Adipose tissue (tissue), 3 donors: ENCODE measurements around the gene RIMBP2. TPM values are rescaled to one million over a fixed set of nuclear protein-coding genes. Genes with fewer than 3 reads are reported as not detected.

Source experiments
- H3K27ac ChIP-seq: one replicate; pipeline ENCODE4 v1.5.1; 2013; ENCODE audit warnings: low read depth, low read length
- WGBS, 3 donors: extraction: QIAGEN DNeasy Blood & Tissue Kit; methylation state at CpG; one replicate each; pipeline ENCODE4 v1.1.7; 2013; 5-methylcytosine and 5-hydroxymethylcytosine counted together
- polyA plus RNA-seq, 3 donors: library from polyadenylated mRNA; stranded (reverse); fragments of 200-250 nt; gene quantifications; one replicate each; pipeline ENCODE4 v1.2.3, GENCODE V29; 2013
- donor health status: healthy with polysubstance abuse.
- donor health status: Bipolar disorder and iron deficiency.
- donor health status: healthy.

The RIMBP2 gene
- polyA plus RNA-seq, 3 donors, result 0.49 to 1.7 (median 1.1) TPM

DNA sequence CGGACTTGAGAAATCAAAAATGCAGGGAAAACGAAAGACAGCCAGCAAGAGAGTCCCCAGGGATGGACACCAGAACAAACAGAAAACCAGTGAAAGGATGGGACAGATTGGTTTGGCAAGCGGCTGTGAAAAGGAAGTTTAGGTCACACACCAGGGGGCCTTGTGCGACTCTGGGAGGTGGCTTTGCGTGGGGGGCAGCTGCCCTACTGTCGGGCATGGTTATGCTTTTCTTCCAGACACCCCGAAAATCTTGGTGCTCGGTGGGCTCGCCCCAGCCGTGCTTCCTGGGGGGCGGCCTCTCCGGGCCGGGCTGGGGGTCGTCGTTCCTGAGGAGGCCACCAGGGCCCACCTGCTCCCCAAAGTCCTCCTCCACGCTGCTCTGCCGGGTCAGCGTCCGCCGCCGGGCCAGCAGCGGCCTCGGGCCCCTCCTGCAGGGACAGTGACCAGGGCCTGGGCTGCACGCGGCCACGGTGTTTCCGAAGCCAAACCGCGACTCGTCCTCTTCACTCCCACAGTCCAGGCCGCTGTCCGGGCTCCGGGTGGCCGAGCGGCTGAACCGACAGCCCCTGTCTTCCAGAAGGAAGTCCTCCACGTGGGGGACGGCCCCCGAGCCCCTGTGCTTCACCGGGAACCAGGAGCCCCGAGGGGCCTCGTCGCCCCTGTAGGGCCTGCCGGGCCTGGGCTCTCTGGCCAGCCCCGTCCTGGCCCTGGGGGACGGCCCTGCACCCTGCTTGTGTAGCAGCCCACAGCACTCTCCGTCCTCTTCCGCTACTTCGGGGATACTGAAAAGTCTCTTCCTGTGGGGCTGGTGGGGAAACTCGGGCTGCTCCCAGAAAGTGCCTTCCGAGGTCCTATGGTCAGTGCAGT, 291.9 kb downstream of the RIMBP2 start:
- WGBS, 3 donors, result 83 to 85% (median 84%) methylated on average over 49 to 51 of the region's 51 CpGs
- no peak overlapping the region for H3K27ac ChIP-seq

DNA sequence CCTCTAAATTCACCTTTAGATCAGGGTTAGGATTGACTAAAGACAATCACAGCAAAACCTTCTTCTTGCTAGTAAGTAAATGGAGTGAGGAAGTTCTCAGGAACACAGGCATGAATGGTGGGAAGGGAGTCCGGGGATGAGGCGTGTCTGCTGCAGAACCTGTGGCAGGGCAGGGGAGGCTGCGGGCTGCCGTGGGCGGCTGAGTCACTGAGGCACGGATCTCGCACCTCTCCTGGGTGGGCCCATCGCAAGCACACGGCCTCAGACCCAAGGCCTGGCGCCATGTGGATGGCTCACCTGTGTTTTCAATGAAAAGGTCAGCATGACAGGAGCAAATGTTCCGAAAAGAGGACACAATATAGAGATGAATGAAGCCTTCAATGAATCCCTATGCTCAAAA, 293.0 kb downstream of the RIMBP2 start:
- no peak overlapping the region for H3K27ac ChIP-seq
- 79 to 88% (median 86%) methylated on average over 11 of the region's 11 CpGs for whole genome bisulfite sequencing, 3 donors

DNA sequence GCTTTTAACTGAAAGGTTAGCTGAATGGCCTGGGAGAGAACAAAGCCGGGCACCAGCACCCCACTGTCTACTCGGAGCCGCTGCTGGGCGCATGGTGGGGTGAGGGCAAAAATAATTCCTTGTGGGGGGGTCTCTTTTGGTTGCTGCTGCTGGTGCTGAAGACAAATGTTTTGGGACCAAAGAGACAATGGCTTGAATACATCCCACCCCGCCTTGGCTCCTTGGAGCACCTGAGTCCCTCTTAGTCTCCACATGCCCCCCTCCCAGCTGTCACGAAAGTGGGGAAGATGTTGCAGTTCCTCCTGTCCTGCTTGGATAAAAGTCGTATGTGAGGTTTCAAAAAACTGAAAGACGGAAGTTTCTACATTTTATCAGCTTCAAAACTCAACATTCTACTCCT, 293.4 kb downstream of the RIMBP2 start:
- WGBS, 3 donors, result 77 to 90% (median 85%) methylated on average over 8 of the region's 8 CpGs
- no peak overlapping the region for H3K27ac ChIP-seq

DNA sequence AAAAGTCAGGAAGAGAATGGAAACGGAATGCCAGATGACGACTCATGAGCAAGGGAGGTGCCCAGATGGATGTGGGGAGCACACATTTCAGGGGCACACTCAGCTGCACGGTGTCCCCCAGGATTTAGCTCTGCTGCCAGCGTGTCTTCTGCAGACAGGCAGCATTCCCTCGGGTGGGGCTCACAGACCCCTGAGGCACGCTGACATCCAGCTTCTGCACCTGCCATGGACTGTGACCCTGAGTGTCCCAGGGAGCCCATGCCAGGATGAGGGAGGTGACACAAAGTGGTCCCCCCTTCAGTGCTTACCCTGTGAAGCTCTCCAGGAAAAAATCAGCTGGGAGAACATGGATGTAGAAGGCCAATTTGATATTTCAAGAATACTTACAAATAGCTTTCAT, 294.2 kb downstream of the RIMBP2 start:
- H3K27ac ChIP-seq, result no peak overlapping the region
- 63 to 79% (median 72%) methylated on average over 6 of the region's 6 CpGs for WGBS, 3 donors

DNA sequence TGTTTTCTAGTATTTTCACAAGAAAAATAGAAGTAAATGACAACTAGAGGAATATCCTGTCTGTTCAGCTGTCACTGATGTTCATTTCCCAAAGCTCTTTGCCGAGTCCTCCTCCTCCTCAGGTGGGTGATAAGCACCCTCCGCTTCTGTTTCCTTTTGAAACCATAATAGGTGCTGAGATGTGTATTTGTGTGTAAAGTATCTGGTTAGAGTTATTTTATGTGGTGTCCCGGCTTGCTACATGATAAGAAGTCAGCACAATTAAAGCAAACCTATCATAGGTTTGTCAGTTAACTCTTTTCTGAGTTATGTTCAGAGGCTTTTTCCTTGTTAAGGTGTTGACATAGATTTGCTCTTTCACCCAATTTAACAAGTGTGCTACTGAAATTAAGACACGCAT, 296.0 kb downstream of the RIMBP2 start:
- H3K27ac ChIP-seq, result no peak overlapping the region
- 67 to 78% (median 73%) methylated on average over 4 of the region's 4 CpGs for WGBS, 3 donors

DNA sequence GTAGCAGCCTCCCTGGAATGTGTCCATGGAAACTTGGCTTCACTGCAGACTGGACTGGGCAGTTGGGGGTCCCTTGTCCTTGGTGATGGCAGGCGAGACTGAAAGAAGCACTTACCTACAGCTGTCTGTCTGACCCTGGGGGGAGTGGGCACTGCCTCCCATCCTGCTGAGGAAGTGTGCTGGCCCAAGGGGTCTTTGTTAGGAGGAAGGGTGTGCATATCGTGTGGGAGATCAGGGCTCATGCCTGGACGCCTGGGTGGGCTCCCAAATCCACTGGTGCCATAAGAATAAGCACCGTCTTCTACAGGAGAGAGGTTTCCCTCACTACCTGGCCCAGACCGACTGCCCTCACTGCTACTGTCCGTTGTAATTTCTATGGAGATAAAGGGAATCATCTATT, 297.0 kb downstream of the RIMBP2 start:
- H3K27ac ChIP-seq, result no peak overlapping the region
- 51 to 75% (median 66%) methylated on average over 6 of the region's 6 CpGs for WGBS, 3 donors

DNA sequence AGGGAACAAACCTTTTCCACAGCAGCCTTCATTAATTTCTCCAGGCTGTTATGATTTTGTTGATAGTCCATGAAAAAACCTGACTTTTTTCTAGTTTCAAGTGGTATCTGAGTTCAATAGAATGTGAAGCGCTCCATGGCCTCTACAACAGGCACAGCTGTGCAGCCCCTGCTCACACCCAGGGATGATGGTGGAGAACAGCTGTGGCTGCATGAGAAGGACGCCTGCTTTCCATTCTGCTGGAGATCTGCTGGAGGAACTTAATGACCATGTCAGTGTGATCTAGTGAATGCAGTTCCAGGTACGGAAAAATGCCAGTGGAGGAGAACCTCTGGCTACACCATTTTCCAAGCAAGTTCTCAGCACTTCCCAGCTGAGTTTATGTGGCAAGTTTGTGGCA, 297.8 kb downstream of the RIMBP2 start:
- H3K27ac ChIP-seq, result no peak overlapping the region
- WGBS, 3 donors, result 55 to 85% (median 72%) methylated on average over 3 of the region's 3 CpGs

DNA sequence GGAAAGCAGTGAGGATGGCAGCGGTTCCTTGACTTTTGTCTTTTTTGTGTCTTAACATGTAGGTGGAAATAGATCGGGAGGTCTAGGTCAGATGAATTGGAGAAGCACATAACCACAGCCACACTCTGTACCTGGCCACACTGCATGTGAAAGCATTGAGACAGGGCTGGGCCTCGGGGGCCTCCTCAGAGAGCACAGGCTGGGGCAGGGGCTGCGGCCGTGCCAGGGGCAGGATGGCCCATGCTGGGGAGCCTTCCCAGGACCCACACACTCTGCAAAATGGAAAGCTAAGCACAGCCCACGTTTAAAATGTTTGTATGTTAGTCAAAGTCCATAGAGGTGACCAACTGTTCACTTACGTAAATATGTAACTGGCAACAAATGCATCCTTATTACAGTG, 301.7 kb downstream of the RIMBP2 start:
- 80 to 84% (median 82%) methylated on average over 7 of the region's 7 CpGs for WGBS, 3 donors

DNA sequence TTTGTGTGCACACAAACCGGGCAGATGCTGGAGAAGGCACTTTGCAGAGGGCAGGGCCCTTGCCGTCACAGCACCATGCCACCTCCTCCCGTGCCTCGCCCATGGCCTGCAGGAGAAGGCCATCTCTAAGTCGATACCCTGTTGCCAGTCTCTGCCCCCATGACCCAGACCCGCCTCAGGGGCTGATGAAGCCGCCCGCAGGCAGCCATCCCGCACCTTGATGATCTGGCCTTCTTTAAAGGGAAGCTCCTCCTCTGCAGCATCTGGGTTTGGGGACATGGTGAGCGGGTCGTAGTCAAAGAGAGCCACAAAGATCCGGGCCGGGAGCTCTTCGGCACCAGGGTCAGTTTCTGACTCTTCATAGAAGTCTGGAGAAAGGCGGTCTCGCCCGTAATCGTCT, 302.2 kb downstream of the RIMBP2 start:
- H3K27ac ChIP-seq, result no peak overlapping the region
- WGBS, 3 donors, result 84 to 90% (median 88%) methylated on average over 18 of the region's 18 CpGs

More for the DNA sequence above, 301.7 kb downstream of the RIMBP2 start:
- no peak overlapping the region for H3K27ac ChIP-seq

DNA sequence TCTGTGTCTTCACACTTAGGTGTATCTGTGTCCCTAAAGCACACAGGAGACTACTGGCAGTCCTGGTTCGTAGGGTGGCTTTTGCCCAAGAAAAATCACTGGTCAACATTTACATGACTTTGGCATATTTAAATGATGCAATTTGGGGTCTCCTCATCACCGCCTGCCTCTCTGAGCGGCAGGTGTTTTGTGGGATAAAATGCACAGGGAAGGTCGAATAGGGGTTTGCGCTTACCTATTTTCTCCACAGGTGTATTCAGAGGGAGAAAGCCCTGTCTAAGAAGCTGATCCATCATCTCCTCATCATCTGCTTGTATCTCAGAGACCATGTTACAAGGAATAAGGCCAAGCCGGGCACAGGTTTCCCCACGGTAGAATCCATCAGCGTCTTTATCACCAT, 303.7 kb downstream of the RIMBP2 start:
- H3K27ac ChIP-seq, result no peak overlapping the region
- WGBS, 3 donors, result 71 to 95% (median 82%) methylated on average over 8 of the region's 8 CpGs

DNA sequence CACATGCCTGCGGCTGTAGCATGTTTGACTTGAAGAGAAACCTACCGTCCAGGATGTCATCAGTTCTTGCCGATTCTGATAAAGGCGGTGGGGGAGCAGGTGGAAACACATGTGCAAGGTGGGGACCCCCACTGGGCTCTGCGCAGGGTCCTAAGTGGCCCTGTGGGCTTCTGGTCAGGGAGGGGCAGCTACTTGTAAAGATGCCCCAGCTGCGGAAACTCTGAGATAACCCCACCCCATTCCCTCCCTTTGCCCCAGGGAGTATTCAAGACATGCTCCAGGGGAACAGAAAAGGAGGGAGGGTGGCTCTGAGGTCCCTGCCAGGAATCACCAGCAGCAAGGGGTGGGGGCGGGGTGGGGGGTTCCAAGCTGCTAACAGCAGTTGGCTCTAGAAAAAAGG, 310.8 kb downstream of the RIMBP2 start:
- H3K27ac ChIP-seq, result no peak overlapping the region
- 42 to 66% (median 54%) methylated on average over 7 of the region's 7 CpGs for WGBS, 3 donors

DNA sequence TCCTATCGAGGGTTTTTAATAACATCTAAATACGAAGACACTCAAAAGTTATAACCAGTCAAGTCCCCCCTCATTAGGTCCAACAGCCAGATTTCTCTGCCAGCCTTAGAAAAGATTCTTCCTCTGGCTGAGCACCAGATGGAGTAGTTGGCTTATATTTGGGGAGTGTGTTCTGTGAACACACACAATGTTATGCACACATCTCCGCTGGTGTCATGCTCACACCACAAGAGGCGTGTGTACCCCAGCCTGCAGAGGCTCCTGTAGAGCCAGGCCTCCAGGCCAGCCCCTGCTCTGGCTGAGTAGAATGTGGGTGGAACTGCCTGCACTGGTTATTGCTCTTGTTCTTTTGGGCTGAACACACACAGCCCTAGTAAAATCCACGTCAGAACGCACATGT, 314.4 kb downstream of the RIMBP2 start:
- H3K27ac ChIP-seq, result no peak overlapping the region
- WGBS, 3 donors, result 59 to 81% (median 76%) methylated on average over 6 of the region's 6 CpGs

DNA sequence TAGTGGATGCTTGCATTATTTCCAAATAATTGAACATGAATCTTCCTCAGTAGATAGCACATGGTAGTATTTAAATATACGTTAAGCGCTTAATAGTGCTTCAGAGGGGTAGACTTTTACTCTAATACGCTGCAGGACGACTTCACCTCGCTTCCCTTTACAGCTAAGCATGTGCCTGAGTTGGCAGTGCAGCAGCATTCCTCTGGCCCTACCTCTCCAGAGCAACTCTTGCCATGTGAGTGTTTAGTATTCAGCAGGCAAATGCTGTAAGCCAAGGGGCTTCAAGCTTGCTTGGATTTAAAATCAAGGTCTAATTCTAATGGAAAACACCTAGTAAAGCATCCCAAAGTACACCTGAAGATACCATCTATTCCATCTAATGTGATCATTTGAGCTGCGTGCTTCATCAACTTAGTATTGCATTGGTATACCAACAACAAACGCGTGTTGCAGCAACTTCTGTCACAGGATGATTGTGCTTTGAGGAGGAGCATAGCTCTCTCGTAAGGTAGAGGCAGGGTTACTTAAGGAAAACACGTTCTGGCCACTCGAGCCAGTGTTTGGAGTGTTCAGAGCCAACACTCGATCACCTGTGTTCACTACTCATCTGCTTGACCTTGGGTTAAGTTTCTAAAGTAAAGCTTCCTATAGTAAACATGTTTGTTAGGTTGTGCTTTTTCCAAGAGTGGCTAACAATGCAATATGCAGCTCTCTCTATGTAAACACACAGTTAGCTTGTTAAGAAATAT, 317.8 kb downstream of the RIMBP2 start:
- WGBS, 3 donors, result 61 to 83% (median 81%) methylated on average over 12 of the region's 12 CpGs

DNA sequence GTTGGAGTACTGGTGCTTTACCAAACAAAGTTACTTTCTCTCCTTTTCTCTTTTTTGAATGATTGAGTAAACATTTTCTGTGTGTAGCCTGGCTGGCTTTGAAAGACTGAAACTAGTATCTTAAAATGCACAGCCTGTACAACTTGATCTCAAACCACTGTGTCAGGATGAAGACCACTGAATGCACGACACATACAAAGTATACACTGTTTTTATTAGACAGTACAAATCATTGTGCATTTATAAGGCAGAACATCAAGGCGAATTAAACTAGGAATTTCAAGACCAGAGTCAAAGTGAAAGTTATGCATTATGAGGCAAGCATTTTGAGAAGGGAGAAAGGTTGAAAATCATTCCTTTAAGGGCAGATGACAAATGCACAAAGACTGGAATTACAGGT, 319.4 kb downstream of the RIMBP2 start:
- WGBS, 3 donors, result 66 to 84% (median 72%) methylated on average over 2 of the region's 2 CpGs

More for the DNA sequence above, 317.8 kb downstream of the RIMBP2 start:
- no peak overlapping the region for H3K27ac ChIP-seq

DNA sequence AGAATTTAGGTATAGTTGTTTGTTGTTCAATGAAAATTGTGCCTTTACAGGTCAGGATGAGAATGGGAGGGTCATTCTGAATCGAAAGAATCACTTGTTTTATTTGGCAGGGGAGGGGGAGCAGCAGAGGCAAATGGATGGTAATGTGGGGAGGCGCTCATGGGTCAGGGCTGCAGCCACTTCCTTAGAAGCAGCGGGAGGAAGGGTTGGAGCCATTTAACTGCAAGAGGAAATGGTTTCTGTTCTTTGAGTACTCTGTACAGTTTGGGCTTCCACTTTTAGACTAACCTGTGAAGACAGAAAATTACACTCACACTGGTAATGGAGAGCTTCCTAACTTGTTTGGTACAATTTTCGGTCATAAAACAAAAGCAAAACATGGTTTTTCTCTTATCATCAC, 321.2 kb downstream of the RIMBP2 start:
- 32 to 62% (median 32%) methylated on average over 4 of the region's 4 CpGs for WGBS, 3 donors
- H3K27ac ChIP-seq, result no peak overlapping the region

More for the DNA sequence above, 319.4 kb downstream of the RIMBP2 start:
- H3K27ac ChIP-seq, result no peak overlapping the region

DNA sequence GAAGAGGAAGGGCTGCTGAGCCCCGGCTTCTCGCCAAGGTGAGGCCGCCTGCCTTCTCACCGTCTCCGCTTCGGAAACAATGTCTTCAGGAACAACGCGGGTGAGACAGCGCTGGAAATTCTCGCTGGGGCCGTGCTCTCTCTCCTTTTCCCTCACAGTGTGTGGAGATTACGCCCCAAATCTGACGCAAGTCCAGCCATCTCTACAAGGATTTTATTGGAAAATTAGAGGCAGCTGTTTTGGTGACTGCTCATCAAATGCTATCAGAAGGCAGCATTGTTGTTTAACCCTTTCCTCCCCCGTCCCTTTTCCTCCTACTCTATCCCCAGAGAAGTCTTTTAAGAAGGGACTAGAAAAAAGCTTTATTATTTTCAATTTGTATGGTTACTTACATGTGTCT, 324.9 kb downstream of the RIMBP2 start:
- H3K27ac ChIP-seq, result no peak overlapping the region
- WGBS, 3 donors, result 43 to 68% (median 46%) methylated on average over 14 of the region's 14 CpGs

DNA sequence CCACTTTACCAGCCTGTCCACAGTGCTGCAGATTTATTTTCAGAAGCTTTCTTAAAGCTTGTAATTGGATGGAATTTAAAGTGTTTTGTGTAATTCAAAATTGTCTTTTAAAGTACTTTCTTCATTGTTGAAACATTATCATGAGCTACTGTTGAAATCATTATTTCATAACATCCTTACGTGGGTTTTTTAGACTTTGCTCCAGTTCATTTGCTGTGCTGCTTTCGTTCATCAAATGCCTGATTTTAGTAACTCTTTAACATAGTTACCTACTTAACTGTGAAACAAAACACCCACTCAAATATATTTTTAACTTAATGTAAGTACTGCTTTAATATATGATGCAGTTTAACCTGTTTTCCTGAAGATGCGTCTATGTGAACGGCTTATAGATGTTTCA, 330.9 kb downstream of the RIMBP2 start:
- WGBS, 3 donors, result 67 to 74% (median 73%) methylated on average over 4 of the region's 4 CpGs

DNA sequence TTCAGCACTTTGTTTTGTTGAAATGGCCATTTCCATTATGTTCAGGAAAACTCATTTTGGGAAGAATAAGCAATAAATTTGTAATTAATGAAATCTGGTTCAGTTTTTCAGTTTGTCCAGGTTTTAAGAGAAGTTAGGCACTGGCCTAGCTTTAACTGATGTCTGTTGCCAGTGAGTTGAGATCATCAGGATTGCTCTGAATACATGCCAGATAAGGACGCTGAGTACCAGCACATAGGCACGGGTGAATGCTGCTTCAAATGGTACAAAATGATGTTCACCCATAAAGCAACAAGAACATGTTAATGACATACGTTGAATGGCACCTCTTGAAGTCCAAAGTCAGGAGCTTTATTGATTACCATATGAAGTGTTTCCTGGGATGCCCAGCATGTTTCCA, 331.9 kb downstream of the RIMBP2 start:
- no peak overlapping the region for H3K27ac ChIP-seq
- WGBS, 3 donors, result 60 to 69% (median 62%) methylated on average over 3 of the region's 3 CpGs

More for the DNA sequence above, 330.9 kb downstream of the RIMBP2 start:
- no peak overlapping the region for H3K27ac ChIP-seq

DNA sequence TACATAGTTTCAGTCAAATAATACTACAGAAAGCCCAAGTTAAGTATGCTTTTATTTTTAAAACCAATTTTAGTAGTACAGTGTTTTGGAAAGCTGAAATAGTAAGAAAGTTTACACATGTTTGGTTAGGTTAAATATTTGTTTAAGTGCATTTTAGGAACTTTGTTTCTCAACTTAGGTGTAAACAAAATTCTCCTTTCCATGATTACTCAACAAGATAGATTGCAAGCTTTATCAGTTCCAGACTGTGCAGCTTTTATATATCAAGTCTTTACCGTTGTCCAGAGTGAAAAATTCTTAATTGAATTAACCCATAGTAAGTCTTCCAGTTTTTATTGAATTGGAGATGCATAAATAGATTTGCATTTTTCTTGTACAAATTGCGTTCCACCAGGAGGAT, 333.3 kb downstream of the RIMBP2 start:
- H3K27ac ChIP-seq, result no peak overlapping the region

More for the DNA sequence above, 333.3 kb downstream of the RIMBP2 start:
- WGBS, 3 donors, result 37 to 75% (median 68%) methylated on average over 2 of the region's 2 CpGs
